Measurements from ENCODE around the gene CCL11.

DNA sequence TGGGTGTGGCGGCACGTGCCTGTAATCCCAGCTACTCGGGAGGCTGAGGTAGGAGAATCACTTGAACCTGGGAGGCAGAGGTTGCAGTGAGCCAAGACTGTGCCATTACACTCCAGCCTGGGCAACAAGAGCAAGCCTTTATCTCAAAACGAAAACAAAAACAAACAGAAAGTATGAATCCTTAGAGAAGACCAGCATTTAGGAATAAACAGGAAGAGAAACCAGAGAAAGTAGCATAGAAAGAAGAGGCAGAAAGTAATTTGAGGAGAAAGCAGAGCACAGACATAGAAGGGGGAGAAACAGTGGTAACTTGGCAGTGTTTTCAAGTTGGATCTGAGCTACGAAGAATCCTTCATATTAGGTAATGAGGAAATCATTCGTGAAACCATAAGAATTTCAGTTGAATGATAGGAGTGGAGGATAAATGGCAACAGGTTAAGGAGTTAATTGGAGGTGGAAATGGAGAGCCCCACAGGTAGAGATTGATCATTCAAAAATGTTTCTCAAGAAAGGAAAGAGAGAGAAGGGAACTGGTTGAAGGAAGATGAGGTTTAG is 40.1 kb upstream of the CCL11 start:
- TF ChIP-seq RAD21 (IDR thresholded peaks at IDR 0.05 in 1 of 2, conservative IDR thresholded peaks at IDR 0.05 in 1 of 2; ENCODE audit: low read depth in 2 of 2, low read length in 2 of 2): no peak
- TF ChIP-seq CHD1 (IDR thresholded peaks at IDR 0.05; ENCODE audit: low read depth, low read length): no peak
- TF ChIP-seq TBP (IDR thresholded peaks at IDR 0.05; ENCODE audit: low read depth, low read length): no peak
- TF ChIP-seq PHF8 (conservative IDR thresholded peaks at IDR 0.05; ENCODE audit: low read depth, low read length): no peak
- TF ChIP-seq RFX5 (IDR thresholded peaks at IDR 0.05; ENCODE audit: borderline replicate concordance, low read depth, low read length): no peak
- TF ChIP-seq, protein P1, sequence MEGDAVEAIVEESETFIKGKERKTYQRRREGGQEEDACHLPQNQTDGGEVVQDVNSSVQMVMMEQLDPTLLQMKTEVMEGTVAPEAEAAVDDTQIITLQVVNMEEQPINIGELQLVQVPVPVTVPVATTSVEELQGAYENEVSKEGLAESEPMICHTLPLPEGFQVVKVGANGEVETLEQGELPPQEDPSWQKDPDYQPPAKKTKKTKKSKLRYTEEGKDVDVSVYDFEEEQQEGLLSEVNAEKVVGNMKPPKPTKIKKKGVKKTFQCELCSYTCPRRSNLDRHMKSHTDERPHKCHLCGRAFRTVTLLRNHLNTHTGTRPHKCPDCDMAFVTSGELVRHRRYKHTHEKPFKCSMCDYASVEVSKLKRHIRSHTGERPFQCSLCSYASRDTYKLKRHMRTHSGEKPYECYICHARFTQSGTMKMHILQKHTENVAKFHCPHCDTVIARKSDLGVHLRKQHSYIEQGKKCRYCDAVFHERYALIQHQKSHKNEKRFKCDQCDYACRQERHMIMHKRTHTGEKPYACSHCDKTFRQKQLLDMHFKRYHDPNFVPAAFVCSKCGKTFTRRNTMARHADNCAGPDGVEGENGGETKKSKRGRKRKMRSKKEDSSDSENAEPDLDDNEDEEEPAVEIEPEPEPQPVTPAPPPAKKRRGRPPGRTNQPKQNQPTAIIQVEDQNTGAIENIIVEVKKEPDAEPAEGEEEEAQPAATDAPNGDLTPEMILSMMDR (IDR thresholded peaks at IDR 0.05; ENCODE audit: control extremely low read depth in 1 of 3, insufficient read depth in 1 of 3, low read depth in 1 of 3, low read length in 3 of 3): no peak
- TF ChIP-seq CBX5 (IDR thresholded peaks at IDR 0.05; ENCODE audit: low read depth, low read length): no peak
